ENCODE measurements around the gene RPS13. TPM values are rescaled to one million over a fixed set of nuclear protein-coding genes. Genes with fewer than 3 reads are reported as not detected.
"Not testable (repeated sequence)": the region's sequence is repeated elsewhere in the genome, so short reads cannot be mapped to it uniquely, and the experiment has no call there.

Gene RPS13
- total RNA-seq, 2 donors from 2014 or later, result 1,309 to 1,464 TPM

GRCh38 chr11:17067417-17067816, 10.1 kb downstream of the RPS13 start:
- peaks cover 11% of the 10 kb centered on the region for H3K36me3 Mint-ChIP-seq (ENCODE audit: low read depth)
- ATAC-seq (replicated peaks), result no peak
- H3K4me1 Mint-ChIP-seq, result no peaks in the 10 kb centered on the region
- H3K27ac Mint-ChIP-seq, result no peak overlapping the region
- H3K27me3 Mint-ChIP-seq, result no peaks in the 10 kb centered on the region
- no peaks in the 10 kb centered on the region for H3K9me3 Mint-ChIP-seq
- H3K4me3 Mint-ChIP-seq, result no peak overlapping the region

- H3K36me3 Mint-ChIP-seq (ENCODE audit: low read depth), result peaks cover 3% of the 10 kb centered on the region
- H3K27me3 Mint-ChIP-seq, result no peaks in the 10 kb centered on the region
- ATAC-seq (replicated peaks), result no peak
- H3K9me3 Mint-ChIP-seq, result no peaks in the 10 kb centered on the region
- no peak overlapping the region for H3K4me3 Mint-ChIP-seq
- no peak overlapping the region for H3K27ac Mint-ChIP-seq
- H3K4me1 Mint-ChIP-seq, result no peaks in the 10 kb centered on the region
Observed at GRCh38 chr11:17066691-17067090, 10.8 kb downstream of the RPS13 start.

GRCh38 chr11:17063171-17064002, 14.1 kb downstream of the RPS13 start:
- Mint-ChIP-seq H3K27me3 (no peaks in the 10 kb centered on the region), H3K4me1 (no peaks in the 10 kb centered on the region), H3K4me3 (no peak overlapping the region), H3K9me3 (no peaks in the 10 kb centered on the region), H3K36me3 (ENCODE audit: low read depth) (no peaks in the 10 kb centered on the region), H3K27ac (no peak overlapping the region)
- peak; percentile 95 for ATAC-seq (replicated peaks)

- not testable (repeated sequence) for H3K27me3 Mint-ChIP-seq; H3K4me1 Mint-ChIP-seq; H3K36me3 Mint-ChIP-seq (ENCODE audit: low read depth); H3K27ac Mint-ChIP-seq; ATAC-seq (replicated peaks); H3K4me3 Mint-ChIP-seq; H3K9me3 Mint-ChIP-seq
Observed at GRCh38 chr11:17051146-17051545, 26.3 kb downstream of the RPS13 start.

- H3K4me1 Mint-ChIP-seq; H3K36me3 Mint-ChIP-seq (ENCODE audit: low read depth); H3K27me3 Mint-ChIP-seq; H3K27ac Mint-ChIP-seq; ATAC-seq (replicated peaks); H3K9me3 Mint-ChIP-seq; H3K4me3 Mint-ChIP-seq: not testable (repeated sequence)
Observed at GRCh38 chr11:17048491-17048890, 29.0 kb downstream of the RPS13 start.

GRCh38 chr11:17046690-17047089, 30.8 kb downstream of the RPS13 start:
- no peaks in the 10 kb centered on the region for H3K9me3 Mint-ChIP-seq
- no peak overlapping the region for H3K27ac Mint-ChIP-seq
- H3K27me3 Mint-ChIP-seq, result no peaks in the 10 kb centered on the region
- no peaks in the 10 kb centered on the region for H3K36me3 Mint-ChIP-seq (ENCODE audit: low read depth)
- no peak overlapping the region for H3K4me3 Mint-ChIP-seq
- H3K4me1 Mint-ChIP-seq, result no peaks in the 10 kb centered on the region
- no peak for ATAC-seq (replicated peaks)

- H3K9me3 Mint-ChIP-seq, result no peaks in the 10 kb centered on the region
- no peaks in the 10 kb centered on the region for H3K4me1 Mint-ChIP-seq
- H3K27ac Mint-ChIP-seq, result no peak overlapping the region
- H3K27me3 Mint-ChIP-seq, result peaks cover 7% of the 10 kb centered on the region
- ATAC-seq (replicated peaks), result no peak
- no peaks in the 10 kb centered on the region for H3K36me3 Mint-ChIP-seq (ENCODE audit: low read depth)
- no peak overlapping the region for H3K4me3 Mint-ChIP-seq
Observed at GRCh38 chr11:17036666-17037658, 40.5 kb downstream of the RPS13 start.

GRCh38 chr11:17034027-17034426, 43.4 kb downstream of the RPS13 start:
- not testable (repeated sequence) for H3K4me3 Mint-ChIP-seq; H3K36me3 Mint-ChIP-seq (ENCODE audit: low read depth); H3K27ac Mint-ChIP-seq; H3K4me1 Mint-ChIP-seq; ATAC-seq (replicated peaks); H3K9me3 Mint-ChIP-seq; H3K27me3 Mint-ChIP-seq

GRCh38 chr11:17026487-17027082, 50.9 kb downstream of the RPS13 start:
- no peaks in the 10 kb centered on the region for H3K36me3 Mint-ChIP-seq (ENCODE audit: low read depth)
- no peaks in the 10 kb centered on the region for H3K27me3 Mint-ChIP-seq
- H3K27ac Mint-ChIP-seq, result peak overlapping the region; percentile 7
- ATAC-seq (replicated peaks), result no peak
- no peaks in the 10 kb centered on the region for H3K9me3 Mint-ChIP-seq
- no peak overlapping the region for H3K4me3 Mint-ChIP-seq
- no peaks in the 10 kb centered on the region for H3K4me1 Mint-ChIP-seq

- Mint-ChIP-seq H3K4me1 (no peaks in the 10 kb centered on the region), H3K27ac (no peak overlapping the region), H3K36me3 (ENCODE audit: low read depth) (no peaks in the 10 kb centered on the region), H3K27me3 (no peaks in the 10 kb centered on the region), H3K9me3 (no peaks in the 10 kb centered on the region), H3K4me3 (no peak overlapping the region)
- ATAC-seq (replicated peaks), result no peak
Observed at GRCh38 chr11:17024924-17025323, 52.5 kb downstream of the RPS13 start.

Other genes with a start within 250 kb of the RPS13 start
- 10 to 100 TPM in 1 of 2 donors, 1 to 10 TPM in 1; 2.7 to 35.2 TPM for gene PLEKHA7, start 63.3 kb downstream of the RPS13 start, total RNA-seq
- 10 to 100 TPM; 22.3 to 40.4 TPM for gene PIK3C2A, start 130.3 kb upstream of the RPS13 start, total RNA-seq
- gene NUCB2, start 199.1 kb upstream of the RPS13 start, total RNA-seq, result 10 to 100 TPM; 28.3 to 39.0 TPM

Measured in activated T-helper 17 cell treated with anti-CD3 and anti-CD28 coated beads, Interleukin-2, amount 50 U/mL, for 72 hours (primary cell).